ENCODE measurements around the gene KDM2A.

KDM2A gene

DNA sequence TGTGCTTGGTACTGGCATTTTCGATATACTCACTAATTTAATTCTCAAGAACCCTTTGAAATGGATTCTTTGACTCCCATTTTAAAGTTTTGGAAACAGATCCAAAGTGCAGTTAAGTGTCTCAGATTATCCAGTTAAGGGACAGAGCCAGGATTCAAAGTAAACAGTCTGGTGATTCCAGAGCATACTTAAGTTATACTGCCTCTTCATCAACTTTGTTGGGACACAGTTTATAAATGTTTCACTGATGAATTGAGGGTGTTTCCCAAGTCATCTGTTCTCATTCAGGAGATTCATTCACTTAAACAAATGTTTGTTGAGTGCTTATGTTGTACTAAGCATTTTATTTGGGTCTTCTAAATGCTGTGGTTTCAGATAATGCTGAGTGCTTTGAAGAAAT, 17.1 kb downstream of the KDM2A start:
- Histone ChIP-seq H3K27me3 (no peaks in the 10 kb centered on the region), H3K9ac (no peak overlapping the region), H3K4me2 (no peak overlapping the region), H3K4me3 (no peak overlapping the region), H3K4me1 (no peaks in the 10 kb centered on the region), H3K36me3 (peaks cover 100% of the 10 kb centered on the region), H3K27ac (no peak overlapping the region), H3K9me3 (no peaks in the 10 kb centered on the region), H4K20me1 (peaks cover 99% of the 10 kb centered on the region)
- TF ChIP-seq Cebpa-rat (IDR thresholded peaks at IDR 0.05): no peak

DNA sequence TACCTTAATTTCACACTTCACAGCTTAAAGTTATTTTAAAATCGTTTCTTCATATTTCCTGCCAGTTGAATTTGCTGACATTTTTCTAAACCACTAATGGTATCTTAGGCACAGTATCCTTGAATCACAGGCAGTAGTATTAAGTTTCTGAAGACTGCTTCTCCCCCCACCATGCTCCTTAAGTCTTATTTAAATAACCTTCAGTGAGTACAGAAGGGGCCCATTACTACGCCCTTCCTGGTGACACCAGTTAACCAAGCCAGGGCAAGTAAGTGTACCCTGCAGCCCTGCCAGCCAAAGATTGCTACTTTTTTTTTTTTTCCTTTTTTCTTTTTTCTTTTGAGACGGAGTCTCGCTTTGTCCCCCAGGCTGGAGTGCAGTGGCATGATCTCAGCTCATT, 19.9 kb downstream of the KDM2A start:
- H3K9ac ChIP-seq: no peak overlapping the region
- no peak overlapping the region for H3K4me2 ChIP-seq
- H3K36me3 ChIP-seq: peaks cover 94% of the 10 kb centered on the region
- no peaks in the 10 kb centered on the region for H3K27me3 ChIP-seq
- no peak overlapping the region for H3K27ac ChIP-seq
- peaks cover 96% of the 10 kb centered on the region for H4K20me1 ChIP-seq
- no peaks in the 10 kb centered on the region for H3K9me3 ChIP-seq
- no peak overlapping the region for H3K4me3 ChIP-seq
- no peaks in the 10 kb centered on the region for H3K4me1 ChIP-seq
- no peak for TF ChIP-seq Cebpa-rat (IDR thresholded peaks at IDR 0.05)

DNA sequence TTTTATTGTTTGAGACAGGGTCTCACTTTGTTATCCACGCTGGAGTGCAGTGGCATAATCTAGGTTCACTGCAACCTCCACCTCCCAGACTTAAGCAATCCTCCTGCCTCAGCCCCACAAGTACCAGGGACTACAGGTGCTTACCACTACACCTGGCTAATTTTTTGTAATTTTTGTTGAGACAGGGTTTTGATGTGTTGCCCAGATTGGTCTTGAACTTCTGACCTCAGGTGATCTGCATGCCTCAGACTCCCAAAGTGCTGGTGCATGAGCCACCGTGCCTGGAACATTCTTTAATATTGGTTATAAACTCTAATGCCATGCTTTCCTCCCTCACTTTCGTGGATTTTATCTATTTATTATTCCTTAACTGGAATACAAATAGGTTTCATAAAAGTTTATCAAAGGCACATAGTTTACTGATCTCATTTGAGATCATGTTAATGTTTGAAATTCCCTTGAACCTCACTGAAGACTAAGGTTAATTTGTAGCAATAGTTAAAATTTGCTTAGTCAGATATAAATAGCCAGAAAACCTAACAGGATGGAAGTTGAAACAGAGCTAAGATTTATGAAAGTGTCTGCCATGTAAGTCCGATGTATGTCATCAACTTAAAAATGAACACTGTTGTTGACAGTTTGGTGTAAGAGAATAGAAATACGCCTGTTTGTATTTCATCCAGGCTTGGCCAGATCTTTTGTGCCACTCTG, 27.6 kb downstream of the KDM2A start:
- Histone ChIP-seq H3K4me3 (no peak overlapping the region), H3K27me3 (no peaks in the 10 kb centered on the region), H3K9me3 (no peaks in the 10 kb centered on the region), H4K20me1 (peaks cover 96% of the 10 kb centered on the region), H3K9ac (no peak overlapping the region), H3K4me1 (no peaks in the 10 kb centered on the region), H3K27ac (no peak overlapping the region), H3K36me3 (peaks cover 91% of the 10 kb centered on the region), H3K4me2 (no peak overlapping the region)
- TF ChIP-seq Cebpa-rat (IDR thresholded peaks at IDR 0.05): no peak

DNA sequence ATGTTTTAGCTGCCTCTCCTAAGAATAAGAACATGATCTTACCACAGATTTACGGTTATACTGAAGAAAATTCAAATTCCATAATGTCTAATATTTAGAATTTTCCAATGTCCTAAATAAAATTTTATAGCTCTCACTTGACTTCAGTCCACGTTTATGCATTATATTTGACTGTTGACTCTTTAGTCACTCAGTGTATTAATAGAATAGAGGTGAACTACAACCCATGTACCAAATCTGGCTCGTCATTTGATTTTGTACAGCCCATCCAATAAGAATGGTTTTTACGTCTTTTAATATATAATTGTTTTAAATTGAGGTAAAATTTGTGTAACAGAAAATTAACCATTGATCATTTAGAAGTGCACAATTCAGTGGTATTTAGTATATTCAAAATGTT, 34.9 kb downstream of the KDM2A start:
- Histone ChIP-seq H3K36me3 (peaks cover 84% of the 10 kb centered on the region), H3K27me3 (no peaks in the 10 kb centered on the region), H3K9me3 (peaks cover 7% of the 10 kb centered on the region; the same call in 1 of the 2 replicates), H3K4me3 (no peak overlapping the region), H3K9ac (no peak overlapping the region), H3K4me2 (no peak overlapping the region), H3K27ac (no peak overlapping the region), H4K20me1 (peaks cover 93% of the 10 kb centered on the region), H3K4me1 (no peaks in the 10 kb centered on the region)
- TF ChIP-seq Cebpa-rat (IDR thresholded peaks at IDR 0.05): no peak

DNA sequence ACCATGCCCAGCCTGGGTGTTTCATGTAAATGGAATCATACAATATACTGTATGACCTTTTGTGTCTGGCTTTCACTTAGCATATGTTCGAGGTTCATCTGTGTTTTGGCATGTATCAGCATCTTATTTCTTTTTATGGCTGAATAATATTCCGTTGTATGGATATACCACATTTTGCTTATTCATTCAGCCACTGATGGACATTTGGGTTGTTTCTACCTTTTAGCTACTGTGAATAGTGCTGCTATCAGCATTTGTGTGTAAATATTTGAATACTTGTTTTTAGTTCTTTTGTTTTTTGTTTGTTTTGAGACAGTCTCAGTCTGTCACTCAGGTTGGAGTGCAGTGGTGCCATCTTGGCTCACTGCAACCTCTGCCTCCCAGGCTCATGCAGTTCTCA, 35.7 kb downstream of the KDM2A start:
- H3K9me3 ChIP-seq: peaks cover 7% of the 10 kb centered on the region; the same call in 1 of the 2 replicates
- H4K20me1 ChIP-seq: peaks cover 93% of the 10 kb centered on the region
- no peak overlapping the region for H3K27ac ChIP-seq
- H3K4me3 ChIP-seq: no peak overlapping the region
- no peaks in the 10 kb centered on the region for H3K27me3 ChIP-seq
- no peak for TF ChIP-seq Cebpa-rat (IDR thresholded peaks at IDR 0.05)
- H3K4me1 ChIP-seq: no peaks in the 10 kb centered on the region
- H3K4me2 ChIP-seq: no peak overlapping the region
- H3K36me3 ChIP-seq: peaks cover 78% of the 10 kb centered on the region
- H3K9ac ChIP-seq: no peak overlapping the region

DNA sequence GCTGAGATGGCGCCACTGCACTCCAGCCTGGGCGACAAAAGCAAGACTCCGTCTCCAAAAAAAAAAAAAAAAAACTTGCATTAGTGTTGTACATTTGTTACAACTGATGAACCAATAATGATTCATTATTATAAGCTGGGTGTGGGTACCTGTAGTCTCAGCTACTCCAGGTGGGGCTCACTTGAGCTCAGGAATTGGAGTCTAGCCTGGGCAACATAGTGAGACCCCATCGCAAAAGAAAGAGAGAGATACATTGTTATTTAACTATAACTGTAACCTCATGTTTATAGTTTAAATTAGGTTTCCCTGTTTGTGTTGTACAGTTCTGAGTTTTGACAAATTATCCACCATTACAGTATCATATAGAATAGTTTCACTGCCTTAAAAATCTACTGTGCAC, 38.6 kb downstream of the KDM2A start:
- no peaks in the 10 kb centered on the region for H3K27me3 ChIP-seq
- peaks cover 7% of the 10 kb centered on the region; the same call in 1 of the 2 replicates for H3K9me3 ChIP-seq
- H3K36me3 ChIP-seq: peaks cover 56% of the 10 kb centered on the region
- no peak overlapping the region for H3K4me2 ChIP-seq
- peaks cover 93% of the 10 kb centered on the region for H4K20me1 ChIP-seq
- no peak overlapping the region for H3K4me3 ChIP-seq
- TF ChIP-seq Cebpa-rat (IDR thresholded peaks at IDR 0.05): no peak
- H3K9ac ChIP-seq: no peak overlapping the region
- no peak overlapping the region for H3K27ac ChIP-seq
- H3K4me1 ChIP-seq: no peaks in the 10 kb centered on the region

DNA sequence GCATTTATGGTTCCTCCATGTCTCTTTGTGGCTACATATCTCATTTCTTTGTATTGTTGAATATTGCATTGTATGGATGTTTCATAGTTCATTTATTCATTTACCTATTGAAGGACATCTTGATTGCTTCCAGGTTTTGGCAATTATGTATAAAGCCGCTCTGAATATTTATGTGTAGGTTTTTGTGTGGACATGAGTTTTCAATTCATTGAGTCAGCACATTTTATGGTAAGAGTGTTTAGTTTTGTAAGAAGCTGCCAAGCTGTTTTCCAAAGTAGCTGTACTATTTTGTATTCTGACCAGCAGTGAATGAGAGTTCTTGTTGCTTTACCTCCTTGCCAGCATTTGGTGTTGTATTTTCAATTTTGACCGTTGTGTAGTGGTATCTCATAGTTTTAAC, 39.2 kb downstream of the KDM2A start:
- Histone ChIP-seq H3K36me3 (peaks cover 57% of the 10 kb centered on the region), H4K20me1 (peaks cover 93% of the 10 kb centered on the region), H3K9me3 (peaks cover 7% of the 10 kb centered on the region; the same call in 1 of the 2 replicates), H3K4me1 (no peaks in the 10 kb centered on the region), H3K4me3 (no peak overlapping the region), H3K9ac (no peak overlapping the region), H3K4me2 (no peak overlapping the region), H3K27me3 (no peaks in the 10 kb centered on the region), H3K27ac (no peak overlapping the region)
- no peak for TF ChIP-seq Cebpa-rat (IDR thresholded peaks at IDR 0.05)

DNA sequence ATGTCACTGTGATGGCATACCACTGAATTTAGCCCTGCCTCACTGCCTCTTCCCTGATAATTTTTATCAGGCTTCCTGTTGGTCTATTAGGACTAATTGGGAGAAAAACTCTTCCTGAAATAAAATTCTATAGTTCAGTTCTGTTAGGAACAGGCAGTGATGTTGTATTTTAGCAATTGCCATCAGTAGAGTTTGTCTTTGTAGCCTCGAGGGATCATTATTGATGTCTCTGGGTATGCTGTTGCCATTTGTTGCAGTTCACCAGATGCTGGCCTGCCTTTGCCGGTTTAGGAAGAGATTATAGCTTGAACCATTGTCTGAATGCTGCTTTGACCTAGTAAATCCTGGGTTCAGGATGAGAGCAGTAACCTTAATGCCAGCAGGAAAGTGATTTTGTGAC, 41.0 kb downstream of the KDM2A start:
- H3K4me2 ChIP-seq: no peak overlapping the region
- H3K4me1 ChIP-seq: 0 out of 2 replicates have a peak, but pooled peaks cover 8% of the 10 kb centered on the region

DNA sequence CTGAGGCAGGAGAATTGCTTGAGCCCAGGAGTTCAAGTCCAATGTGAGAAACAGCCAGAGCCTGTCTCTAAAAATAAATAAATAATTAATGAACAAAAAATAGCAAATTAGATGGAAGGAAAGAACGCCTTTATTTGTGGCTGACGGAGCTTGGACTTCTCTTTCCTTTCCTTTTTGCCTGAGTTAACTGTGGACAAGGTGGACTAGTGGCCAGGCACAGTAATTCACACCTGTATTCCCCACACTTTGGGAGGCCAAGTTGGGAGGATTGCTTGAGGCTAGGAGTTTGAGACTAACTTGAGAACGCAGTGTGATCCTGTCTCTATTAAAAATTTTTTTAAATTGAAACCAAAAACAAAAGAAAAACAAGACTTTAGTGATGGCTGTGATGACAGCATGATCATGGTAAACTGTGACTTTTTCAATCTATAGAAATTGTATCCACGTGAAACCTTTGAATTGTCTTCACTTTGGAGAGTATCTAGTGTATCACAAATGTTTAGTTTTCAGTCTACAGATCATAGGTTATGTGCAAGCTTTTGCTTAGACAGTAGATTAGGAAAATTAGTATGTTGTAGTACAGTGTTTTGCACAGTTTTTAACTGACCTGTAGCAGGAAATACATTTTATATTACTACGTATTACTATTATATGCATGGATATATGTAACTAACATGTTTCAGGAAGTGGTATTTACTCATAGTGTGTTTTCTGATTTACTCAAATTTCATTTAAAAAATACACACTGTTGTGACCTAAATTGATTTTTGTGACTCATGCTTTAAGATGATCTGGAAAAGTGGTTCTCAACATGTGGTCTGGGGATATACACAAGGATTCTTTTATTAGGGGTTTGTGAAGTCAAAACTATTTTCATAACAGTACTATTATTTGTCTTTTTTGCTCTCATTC, 42.1 kb downstream of the KDM2A start:
- Histone ChIP-seq H3K27ac (no peak overlapping the region), H3K36me3 (peaks cover 49% of the 10 kb centered on the region), H3K9ac (no peak overlapping the region), H3K4me2 (no peak overlapping the region), H3K4me1 (0 out of 2 replicates have a peak, but pooled peaks cover 10% of the 10 kb centered on the region), H3K4me3 (no peak overlapping the region), H3K27me3 (no peaks in the 10 kb centered on the region), H3K9me3 (no peaks in the 10 kb centered on the region), H4K20me1 (peaks cover 99% of the 10 kb centered on the region)
- no peak for TF ChIP-seq Cebpa-rat (IDR thresholded peaks at IDR 0.05)

More for the DNA sequence above, 41.0 kb downstream of the KDM2A start:
- Histone ChIP-seq H3K36me3 (peaks cover 57% of the 10 kb centered on the region), H3K9me3 (no peaks in the 10 kb centered on the region), H4K20me1 (peaks cover 93% of the 10 kb centered on the region), H3K9ac (no peak overlapping the region), H3K4me3 (no peak overlapping the region), H3K27me3 (no peaks in the 10 kb centered on the region), H3K27ac (no peak overlapping the region)
- TF ChIP-seq Cebpa-rat (IDR thresholded peaks at IDR 0.05): no peak

DNA sequence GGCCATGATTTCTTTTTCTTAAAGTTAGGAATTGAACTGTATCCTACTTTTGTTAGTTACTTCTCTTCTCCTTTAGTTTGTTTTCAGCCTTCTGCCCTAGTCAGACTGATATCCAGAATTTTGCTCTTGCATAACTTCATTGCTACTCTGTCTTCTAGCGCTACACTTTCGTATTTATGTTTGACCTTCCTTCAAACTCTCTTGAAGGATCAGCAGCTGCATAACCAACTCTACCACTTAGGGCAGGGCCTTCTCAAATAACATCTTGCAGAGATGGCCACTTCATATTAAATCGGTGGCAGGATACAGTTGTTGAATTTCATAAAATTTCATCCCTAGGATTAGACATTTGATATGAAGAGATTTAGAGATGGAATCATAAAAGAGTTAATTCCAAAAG, 43.9 kb downstream of the KDM2A start:
- H3K9me3 ChIP-seq: no peaks in the 10 kb centered on the region
- H4K20me1 ChIP-seq: peaks cover 100% of the 10 kb centered on the region
- H3K4me3 ChIP-seq: no peak overlapping the region
- H3K27ac ChIP-seq: no peak overlapping the region
- no peak overlapping the region for H3K4me2 ChIP-seq
- no peak overlapping the region for H3K9ac ChIP-seq
- 0 out of 2 replicates have a peak, but pooled peaks cover 16% of the 10 kb centered on the region for H3K4me1 ChIP-seq
- H3K36me3 ChIP-seq: peaks cover 38% of the 10 kb centered on the region
- no peaks in the 10 kb centered on the region for H3K27me3 ChIP-seq
- TF ChIP-seq Cebpa-rat (IDR thresholded peaks at IDR 0.05): no peak
